Tibial artery (tissue), 4 donors: ENCODE results near the gene MSI2.

Experiments used
- DNase-seq, 2 donors: peaks; one replicate each; pipeline ENCODE4 v3.0.0-alpha.2; 2019
- H3K27ac ChIP-seq, 2 donors: fragments of 200-600 bp; sonication (generic) in 1 of 2; 1 replicate in 1 of 2; 2 replicates in 1 of 2; pipeline ENCODE4 v1.5.1; 2018 to 2019; ENCODE audit warnings: mild to moderate bottlenecking in 1 of 2
- H3K27me3 ChIP-seq, 2 donors: fragments of 200-600 bp; sonication (generic) in 1 of 2; one replicate each; pipeline versions ENCODE4 v1.5.1 to v1.6.0; 2016 to 2019
- H3K36me3 ChIP-seq, 3 donors: fragments of 200-600 bp; sonication (generic) in 2 of 3; one replicate each; pipeline ENCODE4 v1.5.1; 2016 to 2019; ENCODE audit warnings: mild to moderate bottlenecking in 2 of 3
- H3K4me1 ChIP-seq, 4 donors: fragments of 200-600 bp; sonication (generic) in 2 of 4; 1 replicate in 3 of 4; 2 replicates in 1 of 4; pipeline ENCODE4 v1.5.1; 2016 to 2019
- H3K4me3 ChIP-seq, 2 donors: fragments of 200-600 bp; sonication (generic) in 1 of 2; 1 replicate in 1 of 2; 2 replicates in 1 of 2; pipeline ENCODE4 v1.5.1; 2018 to 2019; ENCODE audit warnings: mild to moderate bottlenecking in 2 of 2
- H3K9me3 ChIP-seq, 3 donors: fragments of 200-600 bp; sonication (generic) in 1 of 3; one replicate each; pipeline ENCODE4 v1.5.1; 2016 to 2019
- CTCF ChIP-seq, 2 experiments: fragments of 200-600 bp in 1 of 2; fragments of 450-650 bp in 1 of 2; IDR thresholded peaks; one replicate each; pipeline ENCODE4 v1.5.1; 2017 to 2019; ENCODE audit warnings: antibody characterized with exemption in 2 of 2, mild to moderate bottlenecking in 1 of 2, moderate library complexity in 1 of 2
- intact Hi-C: fragments of 100-400 bp; cut with DNase I; formaldehyde crosslinking; loops from one replicate; pipeline ENCODE4 v1.15.0; 2023; ENCODE audit warnings: low total_unique reads

MSI2 gene

GRCh38 chr17:57636274-57636673 lies 380.0 kb downstream of the MSI2 start:
- Histone ChIP-seq H3K4me3 (no peak overlapping the region), H3K4me1 (no peaks in the 10 kb centered on the region), H3K36me3 (peaks cover 0 to 15% (median 5%) of the 10 kb centered on the region in 3 donors), H3K27me3 (no peaks in the 10 kb centered on the region), H3K27ac (no peak overlapping the region), H3K9me3 (no peaks in the 10 kb centered on the region)
- no peak for DNase-seq
- intact Hi-C loops = no loop called here
- no peak for TF ChIP-seq CTCF (IDR thresholded peaks at IDR 0.05)

GRCh38 chr17:57636985-57637665 lies 380.8 kb downstream of the MSI2 start:
- Histone ChIP-seq H3K9me3 (no peaks in the 10 kb centered on the region), H3K27ac (no peak overlapping the region), H3K27me3 (no peaks in the 10 kb centered on the region), H3K4me1 (no peaks in the 10 kb centered on the region), H3K36me3 (peaks cover 0 to 8% (median 3%) of the 10 kb centered on the region in 3 donors), H3K4me3 (no peak overlapping the region)
- intact Hi-C loops = no loop called here
- TF ChIP-seq CTCF (IDR thresholded peaks at IDR 0.05) = no peak
- no peak for DNase-seq

GRCh38 chr17:57637666-57638010 lies 381.3 kb downstream of the MSI2 start:
- no peaks in the 10 kb centered on the region for H3K27me3 ChIP-seq
- no peak overlapping the region for H3K4me3 ChIP-seq
- peaks cover 0 to 6% (median 0%) of the 10 kb centered on the region in 3 donors for H3K36me3 ChIP-seq
- intact Hi-C loops = no loop called here
- H3K9me3 ChIP-seq = no peaks in the 10 kb centered on the region
- DNase-seq = no peak
- no peak overlapping the region for H3K27ac ChIP-seq
- no peak for TF ChIP-seq CTCF (IDR thresholded peaks at IDR 0.05)
- no peaks in the 10 kb centered on the region for H3K4me1 ChIP-seq

- no peaks in the 10 kb centered on the region for H3K4me1 ChIP-seq
- peaks cover 0 to 6% (median 0%) of the 10 kb centered on the region in 3 donors for H3K36me3 ChIP-seq
- DNase-seq = no peak
- H3K4me3 ChIP-seq = no peak overlapping the region
- no peak overlapping the region for H3K27ac ChIP-seq
- TF ChIP-seq CTCF (IDR thresholded peaks at IDR 0.05) = no peak
- H3K9me3 ChIP-seq = no peaks in the 10 kb centered on the region
- H3K27me3 ChIP-seq = no peaks in the 10 kb centered on the region
- intact Hi-C loops = no loop called here
These were observed 382.0 kb downstream of the MSI2 start for GRCh38 chr17:57638284-57638683.

- Histone ChIP-seq H3K9me3 (no peaks in the 10 kb centered on the region), H3K36me3 (peaks cover 0 to 6% (median 0%) of the 10 kb centered on the region in 3 donors), H3K4me3 (no peak overlapping the region), H3K27me3 (no peaks in the 10 kb centered on the region), H3K27ac (no peak overlapping the region), H3K4me1 (no peaks in the 10 kb centered on the region)
- no peak for TF ChIP-seq CTCF (IDR thresholded peaks at IDR 0.05)
- intact Hi-C loops = no loop called here
- DNase-seq = no peak
These were observed 383.1 kb downstream of the MSI2 start for GRCh38 chr17:57639381-57639780.

- intact Hi-C loops = no loop called here
- H3K4me3 ChIP-seq = no peak overlapping the region
- H3K36me3 ChIP-seq = peaks cover 0 to 6% (median 0%) of the 10 kb centered on the region in 3 donors
- TF ChIP-seq CTCF (IDR thresholded peaks at IDR 0.05) = no peak
- no peaks in the 10 kb centered on the region for H3K27me3 ChIP-seq
- no peak overlapping the region for H3K27ac ChIP-seq
- no peaks in the 10 kb centered on the region for H3K9me3 ChIP-seq
- no peaks in the 10 kb centered on the region for H3K4me1 ChIP-seq
- no peak for DNase-seq
These were observed 383.8 kb downstream of the MSI2 start for GRCh38 chr17:57640079-57640478.
